Measurements from ENCODE around the gene ATP5MC2. TPM values are rescaled to one million over a fixed set of nuclear protein-coding genes. Genes with fewer than 3 reads are reported as not detected.

ATP5MC2 gene
- total RNA-seq, 2 donors from 2014 or later = 346 to 392 TPM

- H3K27ac ChIP-seq = peak overlapping the region; percentile 67
- no peaks in the 10 kb centered on the region for H3K9me3 ChIP-seq
- peak overlapping the region; percentile 24 to 92 for H3K9ac ChIP-seq (ENCODE audit: low read depth in 2 of 2, low read length in 2 of 2)
- H3K4me1 ChIP-seq = peaks cover 5% of the 10 kb centered on the region
- H3K27me3 ChIP-seq = no peaks in the 10 kb centered on the region
- no peak for TF ChIP-seq CTCF (IDR thresholded peaks at IDR 0.05)
- peak; percentile 21 for DNase-seq
- intact Hi-C loops (cut with DNase I) = loop anchor here (2.0 kb wide), 1 partner anchor 50 kb away; no protein-coding TSS in a partner anchor
- H3K4me3 ChIP-seq = peak overlapping the region; percentile 44
- no peaks in the 10 kb centered on the region for H3K36me3 ChIP-seq
Observed at GRCh38 chr12:53624956-53625355, 50.9 kb downstream of the ATP5MC2 start.

GRCh38 chr12:53624458-53624857 is 51.4 kb downstream of the ATP5MC2 start:
- peak overlapping the region; percentile 67 for H3K27ac ChIP-seq
- no peaks in the 10 kb centered on the region for H3K36me3 ChIP-seq
- peaks cover 5% of the 10 kb centered on the region for H3K4me1 ChIP-seq
- peak overlapping the region; percentile 44 for H3K4me3 ChIP-seq
- no peak for DNase-seq
- intact Hi-C loops (cut with DNase I) = loop anchor here (2.0 kb wide), 1 partner anchor 50 kb away; no protein-coding TSS in a partner anchor
- H3K9me3 ChIP-seq = no peaks in the 10 kb centered on the region
- peak overlapping the region in 1 of 2 donors; percentile 92 for H3K9ac ChIP-seq (ENCODE audit: low read depth in 2 of 2, low read length in 2 of 2)
- no peaks in the 10 kb centered on the region for H3K27me3 ChIP-seq
- no peak for TF ChIP-seq CTCF (IDR thresholded peaks at IDR 0.05)

GRCh38 chr12:53623548-53624385 is 52.1 kb downstream of the ATP5MC2 start:
- H3K4me1 ChIP-seq = peaks cover 5% of the 10 kb centered on the region
- peak overlapping the region; percentile 10 for H3K4me3 ChIP-seq
- no peaks in the 10 kb centered on the region for H3K36me3 ChIP-seq
- DNase-seq = peak; percentile 50
- H3K9me3 ChIP-seq = no peaks in the 10 kb centered on the region
- no peaks in the 10 kb centered on the region for H3K27me3 ChIP-seq
- no peak for TF ChIP-seq CTCF (IDR thresholded peaks at IDR 0.05)
- H3K9ac ChIP-seq (ENCODE audit: low read depth in 2 of 2, low read length in 2 of 2) = peak overlapping the region in 1 of 2 donors; percentile 92
- intact Hi-C loops (cut with DNase I) = loop anchor here (2.0 kb wide), 1 partner anchor 51 kb away; no protein-coding TSS in a partner anchor
- peak overlapping the region; percentile 67 for H3K27ac ChIP-seq

- Histone ChIP-seq H3K27me3 (no peaks in the 10 kb centered on the region), H3K27ac (no peak overlapping the region), H3K36me3 (no peaks in the 10 kb centered on the region), H3K4me3 (no peak overlapping the region), H3K4me1 (peaks cover 11% of the 10 kb centered on the region), H3K9ac (ENCODE audit: low read depth in 2 of 2, low read length in 2 of 2) (no peak overlapping the region), H3K9me3 (no peaks in the 10 kb centered on the region)
- no peak for TF ChIP-seq CTCF (IDR thresholded peaks at IDR 0.05)
- DNase-seq = no peak
- intact Hi-C loops (cut with DNase I) = no loop called here
Observed at GRCh38 chr12:53622724-53623123, 53.2 kb downstream of the ATP5MC2 start.

GRCh38 chr12:53618275-53618674 is 57.6 kb downstream of the ATP5MC2 start:
- Histone ChIP-seq H3K27me3 (no peaks in the 10 kb centered on the region), H3K9me3 (no peaks in the 10 kb centered on the region), H3K36me3 (peaks cover 7% of the 10 kb centered on the region), H3K4me3 (peak overlapping the region; percentile 4), H3K9ac (ENCODE audit: low read depth in 2 of 2, low read length in 2 of 2) (no peak overlapping the region), H3K27ac (peak overlapping the region; percentile 8), H3K4me1 (peaks cover 6% of the 10 kb centered on the region)
- DNase-seq = no peak
- intact Hi-C loops (cut with DNase I) = no loop called here
- TF ChIP-seq CTCF (IDR thresholded peaks at IDR 0.05) = no peak
